Central memory CD4-positive, alpha-beta T cell (primary cell): ENCODE measurements around the gene SMIM38.
"Not testable (repeated sequence)": the region's sequence is repeated elsewhere in the genome, so short reads cannot be mapped to it uniquely, and the experiment has no call there.

Experiments
- DNase-seq: peaks from one replicate; pipeline ENCODE4 v3.0.0; 2022

Gene SMIM38

DNA sequence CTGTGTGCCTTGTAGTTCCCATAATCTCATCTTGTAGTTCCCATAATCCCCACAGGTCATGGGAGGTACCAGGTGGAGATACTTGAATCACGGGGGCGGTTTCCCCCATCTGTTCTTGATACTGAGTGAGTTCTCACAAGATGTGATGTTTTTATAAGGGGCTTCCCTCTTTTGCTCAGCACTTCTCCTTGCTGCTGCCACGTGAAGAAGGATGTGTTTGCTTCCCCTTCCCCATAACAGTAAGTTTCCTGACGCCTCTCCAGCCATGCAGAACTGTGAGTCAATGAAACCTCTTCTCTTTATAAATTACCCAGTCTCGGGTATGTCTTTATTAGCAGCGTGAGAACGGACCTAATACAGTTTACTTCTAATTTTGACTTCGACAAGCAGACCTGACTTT is 14.0 kb upstream of the SMIM38 start:
- DNase-seq: no peak

DNA sequence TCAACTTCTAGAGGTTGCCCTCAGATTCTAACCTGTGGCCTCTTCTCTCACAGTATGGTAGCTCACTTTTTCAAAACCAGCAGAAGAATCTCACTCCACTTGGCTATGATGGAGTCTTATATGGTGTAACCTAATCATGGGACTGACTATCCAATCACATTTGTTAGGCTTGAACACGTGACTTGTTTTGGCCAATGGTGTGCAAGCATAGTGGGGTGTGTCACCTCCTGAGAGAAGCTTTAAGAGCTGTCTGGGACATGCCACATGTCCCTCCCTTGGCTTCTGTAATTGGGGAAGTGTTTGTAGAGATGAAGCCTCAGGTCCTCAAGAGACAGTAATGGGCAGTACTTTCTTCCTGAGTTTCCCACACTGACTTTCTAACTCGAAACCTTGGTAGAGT is 12.8 kb upstream of the SMIM38 start:
- DNase-seq: no peak

DNA sequence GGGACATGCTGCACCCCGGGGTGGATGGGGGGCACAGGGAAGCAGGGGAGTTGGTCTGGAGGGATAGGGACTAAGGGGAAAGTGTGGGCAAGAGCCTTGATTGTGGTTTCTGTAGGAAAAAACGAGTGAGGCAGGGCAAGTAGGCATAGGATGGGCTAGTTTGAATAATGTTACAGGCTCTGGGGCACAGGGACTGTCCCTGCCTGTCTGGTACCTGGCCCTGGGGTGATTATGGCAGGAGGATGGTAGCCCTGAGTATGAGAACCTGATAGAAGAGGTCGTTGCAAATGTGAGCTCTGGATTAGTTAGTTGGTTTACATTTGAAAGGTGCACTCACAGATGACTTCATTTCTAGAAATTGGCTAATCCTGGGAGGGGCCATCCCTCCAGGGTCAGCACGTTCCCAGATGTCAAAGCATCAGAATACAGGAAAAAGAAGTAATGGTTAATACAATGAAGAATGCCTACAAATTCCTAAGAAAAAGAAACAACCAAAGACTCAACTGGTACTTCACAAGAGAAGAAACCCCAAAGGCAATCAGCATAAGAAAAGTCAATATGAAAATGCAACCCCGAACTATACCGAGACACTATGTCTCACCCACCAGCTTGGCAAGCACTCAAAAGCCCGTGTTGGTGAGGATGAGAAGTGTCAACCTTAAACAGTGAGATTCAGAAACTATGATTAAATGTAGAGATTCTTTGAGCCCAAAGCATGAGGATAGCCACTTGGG is 11.3 kb upstream of the SMIM38 start:
- no peak for DNase-seq

DNA sequence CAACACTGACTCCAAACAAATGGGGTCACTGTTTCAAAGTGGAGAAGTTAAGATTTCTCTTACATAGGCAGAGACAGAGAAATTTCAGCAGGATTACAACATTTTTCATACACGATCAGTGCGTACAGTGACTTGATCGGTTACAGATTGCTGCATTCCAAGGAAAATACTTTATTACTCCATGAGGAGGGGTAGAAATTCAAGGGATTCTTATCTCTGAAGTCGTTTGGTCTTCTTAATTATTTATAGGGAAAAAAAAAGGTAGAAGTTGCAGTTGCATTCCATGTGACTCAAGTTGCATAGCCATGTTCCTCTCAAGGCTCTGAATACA is 10.7 kb upstream of the SMIM38 start:
- no peak for DNase-seq

DNA sequence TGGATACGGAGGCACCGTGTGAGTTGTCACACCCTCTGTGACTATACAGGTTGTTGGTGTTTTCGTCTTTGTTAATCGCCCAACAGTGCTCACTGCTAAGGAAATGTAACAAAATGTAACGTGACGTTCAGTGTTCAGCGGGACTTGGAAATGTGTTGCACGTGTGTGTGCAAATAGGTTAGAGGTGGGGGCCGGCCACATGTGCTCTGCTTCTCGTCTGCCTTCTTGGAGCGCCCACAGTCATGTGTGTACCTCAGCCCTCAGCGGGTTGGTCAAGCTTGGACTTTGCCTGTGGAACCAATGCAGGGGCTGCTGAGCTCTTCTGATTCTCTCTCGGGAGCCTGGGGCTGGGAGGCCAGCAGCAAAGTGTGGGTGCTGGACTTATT is 7.4 kb upstream of the SMIM38 start:
- no peak for DNase-seq

DNA sequence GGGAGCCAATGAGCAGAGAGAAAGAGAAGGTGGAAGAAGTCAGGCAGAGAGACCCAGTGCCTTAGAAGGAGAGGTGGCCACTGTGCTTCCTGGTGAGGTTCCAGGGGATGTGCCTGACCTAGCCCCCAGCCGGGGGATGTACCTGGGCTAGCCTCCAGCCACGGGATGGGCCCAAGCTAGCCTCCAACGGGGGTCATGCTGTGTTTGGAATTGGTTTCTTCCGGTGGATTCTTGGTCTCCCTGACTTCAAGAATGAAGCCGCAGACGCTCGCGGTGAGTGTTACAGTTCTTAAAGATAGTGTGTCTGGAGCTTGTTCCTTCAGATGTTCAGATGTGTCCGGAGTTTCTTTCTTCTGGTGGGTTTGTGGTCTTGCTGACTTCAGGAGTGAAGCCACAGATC is 6.9 kb upstream of the SMIM38 start:
- no peak for DNase-seq

DNA sequence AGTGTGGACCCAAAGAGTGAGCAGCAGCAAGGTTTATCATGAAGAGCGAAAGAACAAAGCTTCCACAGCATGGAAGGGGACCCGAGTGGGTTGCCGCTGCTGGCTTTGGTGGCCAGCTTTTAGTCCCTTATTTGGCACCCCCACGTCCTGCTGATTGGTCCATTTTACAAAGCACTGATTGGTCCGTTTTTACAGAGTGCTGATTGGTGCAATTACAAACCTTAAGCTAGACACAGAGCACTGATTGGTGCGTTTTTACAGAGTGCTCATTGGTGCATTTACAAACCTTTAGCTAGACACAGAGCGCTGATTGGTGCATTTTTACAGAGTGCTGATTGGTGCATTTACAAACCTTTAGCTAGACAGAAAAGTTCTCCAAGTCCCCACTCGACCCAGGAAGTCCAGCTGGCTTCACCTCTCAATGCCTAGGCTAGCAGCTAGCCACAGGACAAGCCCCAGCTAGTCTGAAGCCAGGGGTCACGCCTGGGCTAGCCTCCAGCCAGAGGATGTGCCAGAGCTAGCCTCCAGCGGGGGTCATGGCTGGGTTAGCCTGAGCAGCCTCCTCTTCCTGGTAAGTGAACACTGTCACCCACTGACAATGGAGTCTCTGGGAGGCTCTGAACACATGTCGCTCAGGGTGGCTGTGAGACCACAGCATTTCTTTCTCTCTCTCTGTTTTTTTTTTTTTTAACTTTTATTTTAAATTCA is 6.2 kb upstream of the SMIM38 start:
- not testable (repeated sequence) for DNase-seq

DNA sequence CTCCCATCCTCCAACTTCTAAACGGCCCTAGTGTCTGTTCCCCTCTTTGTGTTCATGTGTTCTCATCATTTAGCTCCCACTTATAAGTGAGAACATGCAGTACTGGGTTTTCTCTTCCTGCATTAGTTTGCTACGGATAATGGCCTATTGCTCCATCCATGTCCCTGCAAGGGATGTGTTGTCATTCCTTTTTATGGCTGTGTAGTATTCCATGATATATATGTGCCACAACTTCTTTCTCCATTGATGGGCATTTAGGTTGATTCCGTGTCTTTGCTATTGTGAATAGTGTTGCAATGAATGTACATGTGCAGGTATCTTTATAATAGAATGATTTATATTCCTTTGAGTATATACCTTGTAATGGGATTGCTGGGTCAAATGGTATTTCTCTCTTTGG is 5.6 kb upstream of the SMIM38 start:
- DNase-seq: no peak

DNA sequence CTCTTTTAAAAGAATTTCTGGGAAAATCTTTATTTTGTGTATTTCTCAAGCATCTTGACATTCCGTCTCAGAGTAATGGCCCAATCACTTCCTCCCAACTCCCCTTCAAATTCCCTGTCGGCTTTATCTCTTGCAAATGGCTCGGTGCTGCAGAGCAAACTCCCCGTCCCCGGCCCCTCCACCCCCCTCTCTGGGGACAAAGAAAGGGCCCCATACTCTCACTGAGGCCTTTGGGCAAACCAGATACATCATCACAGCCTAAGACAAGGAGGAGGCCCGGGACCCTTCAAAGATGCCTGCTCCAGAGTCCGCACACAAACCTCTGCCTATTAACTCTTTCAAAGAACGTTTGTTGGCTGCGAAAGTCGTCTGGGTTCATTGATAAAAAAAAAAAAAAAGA is 3.9 kb upstream of the SMIM38 start:
- no peak for DNase-seq

DNA sequence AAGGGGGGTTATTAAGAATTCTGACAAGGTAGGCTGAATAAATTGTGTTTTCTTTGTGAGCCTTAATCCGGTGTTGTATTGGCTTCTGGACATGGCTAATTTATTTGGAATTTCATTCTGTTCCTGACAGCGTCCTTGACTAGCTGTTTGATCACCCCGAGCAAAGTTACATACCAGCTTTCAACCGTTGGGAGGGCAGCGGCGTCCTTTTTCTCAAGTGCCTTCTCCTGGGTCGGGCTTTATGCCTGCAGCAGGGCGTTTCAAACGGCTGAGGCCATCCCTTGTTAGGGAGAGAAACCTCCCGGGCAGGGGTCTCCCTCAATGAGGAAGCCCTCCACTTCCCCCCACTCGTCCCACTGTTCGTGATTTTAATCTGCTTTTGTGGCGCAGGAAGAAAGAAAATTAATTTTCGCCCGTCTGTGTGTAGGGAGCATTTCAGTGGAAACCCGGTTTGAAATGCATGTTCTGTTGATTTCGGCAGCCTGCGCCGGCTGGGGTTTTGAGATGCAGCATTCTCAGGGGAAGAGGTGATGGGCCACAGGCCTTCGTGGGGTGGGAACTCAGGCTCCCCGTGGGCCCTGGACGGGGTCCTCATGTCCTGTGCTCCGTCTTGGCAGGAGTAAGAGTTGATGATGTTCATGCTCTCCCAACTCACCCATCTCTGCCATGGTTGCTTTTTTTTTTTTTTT is 2.9 kb upstream of the SMIM38 start:
- no peak for DNase-seq

DNA sequence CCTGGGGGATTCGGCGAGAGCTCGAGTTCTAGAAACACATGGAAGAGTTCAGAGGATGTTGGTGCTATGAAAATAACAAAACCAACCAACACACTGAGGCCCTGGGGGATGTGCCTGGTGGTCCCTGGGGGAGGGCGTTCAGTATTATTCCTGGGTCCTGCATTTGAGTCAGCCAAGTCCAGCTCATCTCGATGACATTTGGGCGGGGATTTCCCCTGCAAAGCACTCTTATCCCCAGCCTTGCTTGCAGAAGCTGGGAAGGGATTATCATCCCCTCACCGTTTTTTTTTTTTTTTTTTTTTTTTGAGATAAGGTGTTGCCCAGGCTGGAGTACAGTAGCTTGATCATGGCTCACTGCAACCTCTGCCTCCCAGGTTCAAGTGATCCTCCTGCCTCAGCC is 2.1 kb upstream of the SMIM38 start:
- no peak for DNase-seq

DNA sequence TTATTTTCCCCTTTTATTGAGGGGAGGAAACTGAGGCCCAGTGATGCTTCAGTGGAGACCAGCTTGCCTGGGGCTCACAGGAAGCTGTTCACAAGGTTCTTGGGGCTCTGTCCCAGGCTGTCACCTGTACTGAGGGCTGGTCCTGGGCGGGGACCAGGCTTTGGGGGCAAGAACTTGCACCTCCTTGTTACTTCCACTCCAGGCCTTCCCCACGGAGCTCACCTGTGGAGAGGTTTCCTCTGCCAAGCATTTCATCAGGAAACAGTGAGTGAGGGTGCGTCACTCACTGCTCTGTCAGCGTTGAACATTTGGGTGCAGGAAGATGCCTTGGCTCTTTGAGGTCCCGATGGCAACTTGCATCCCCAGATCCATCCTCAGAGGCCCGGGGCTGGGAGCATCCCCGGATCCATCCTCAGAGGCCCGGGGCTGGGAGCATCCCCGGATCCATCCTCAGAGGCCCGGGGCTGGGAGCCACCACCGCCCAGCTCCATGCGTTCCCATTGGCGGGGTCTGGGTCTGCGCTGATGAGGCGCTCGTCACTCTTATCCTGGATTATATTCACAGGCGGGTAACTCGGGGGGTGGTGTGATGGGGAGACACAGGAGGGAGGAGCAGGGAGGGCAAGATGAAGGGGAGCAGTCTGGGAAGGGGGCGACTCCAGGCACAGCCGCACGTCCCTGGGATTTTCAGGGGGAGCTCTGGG is 1.4 kb upstream of the SMIM38 start:
- DNase-seq: no peak

DNA sequence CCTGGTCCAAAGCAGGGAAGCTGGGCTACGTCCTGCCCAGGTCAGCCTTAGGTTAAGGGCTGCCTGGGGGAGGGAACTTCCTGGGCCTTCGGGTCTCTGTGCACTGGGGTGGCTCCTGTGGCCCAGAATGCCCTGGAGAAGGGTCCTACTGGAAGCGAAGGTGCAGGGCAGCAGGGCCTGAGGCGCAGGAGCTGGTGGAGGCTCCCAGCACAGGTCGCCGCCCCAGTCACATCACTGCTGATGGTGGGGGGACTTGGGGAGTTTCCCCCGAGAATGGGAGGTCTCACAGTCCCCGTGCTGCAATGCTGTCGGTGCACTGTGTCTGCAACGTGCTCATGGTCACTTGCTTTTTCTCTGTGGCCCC is 815 bp upstream of the SMIM38 start:
- no peak for DNase-seq

DNA sequence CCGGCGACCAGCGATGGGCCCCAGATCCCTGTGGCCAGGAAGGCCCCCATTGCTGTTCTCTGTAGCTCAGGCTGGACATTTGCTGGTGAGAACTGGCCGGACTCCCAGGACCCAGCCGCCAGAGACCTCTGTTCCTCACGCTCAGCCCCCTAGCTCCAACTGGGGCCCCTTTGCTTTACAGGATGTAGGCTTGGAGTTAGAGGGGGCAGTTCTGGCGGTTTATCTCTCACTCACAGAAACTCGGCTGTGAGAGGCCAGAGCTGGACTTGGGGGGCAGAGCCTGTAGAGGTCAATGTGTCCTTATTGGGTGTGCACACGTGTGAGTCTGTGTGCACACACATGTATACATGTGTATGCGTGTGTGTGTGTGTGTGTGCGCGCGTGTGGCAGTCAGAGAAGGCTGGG is 502 bp downstream of the SMIM38 start:
- no peak for DNase-seq

DNA sequence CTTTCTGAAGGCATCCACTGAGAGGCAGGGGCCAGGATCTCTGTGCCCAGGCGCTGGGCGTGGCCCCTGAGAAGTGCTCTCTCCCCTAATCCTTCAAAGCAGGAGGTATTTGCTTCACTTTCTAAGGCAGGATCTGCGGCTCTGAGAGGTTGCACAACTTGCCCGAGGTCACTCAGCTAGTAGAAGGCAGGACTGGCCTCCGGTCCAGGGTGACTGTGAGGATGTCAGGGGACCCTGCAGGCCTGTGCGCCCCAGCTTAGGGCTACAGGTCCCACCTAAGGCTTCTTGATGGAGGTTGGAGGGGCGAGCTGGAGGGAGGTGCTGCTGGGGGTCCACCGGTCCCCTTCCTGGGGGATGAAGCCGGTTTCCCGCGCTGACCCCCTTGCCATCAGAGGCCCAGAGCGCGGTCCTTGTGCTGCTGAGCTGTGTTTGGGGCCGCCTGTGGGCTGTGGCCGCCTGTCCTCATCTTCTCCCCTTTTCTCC is 979 bp downstream of the SMIM38 start:
- DNase-seq: no peak

DNA sequence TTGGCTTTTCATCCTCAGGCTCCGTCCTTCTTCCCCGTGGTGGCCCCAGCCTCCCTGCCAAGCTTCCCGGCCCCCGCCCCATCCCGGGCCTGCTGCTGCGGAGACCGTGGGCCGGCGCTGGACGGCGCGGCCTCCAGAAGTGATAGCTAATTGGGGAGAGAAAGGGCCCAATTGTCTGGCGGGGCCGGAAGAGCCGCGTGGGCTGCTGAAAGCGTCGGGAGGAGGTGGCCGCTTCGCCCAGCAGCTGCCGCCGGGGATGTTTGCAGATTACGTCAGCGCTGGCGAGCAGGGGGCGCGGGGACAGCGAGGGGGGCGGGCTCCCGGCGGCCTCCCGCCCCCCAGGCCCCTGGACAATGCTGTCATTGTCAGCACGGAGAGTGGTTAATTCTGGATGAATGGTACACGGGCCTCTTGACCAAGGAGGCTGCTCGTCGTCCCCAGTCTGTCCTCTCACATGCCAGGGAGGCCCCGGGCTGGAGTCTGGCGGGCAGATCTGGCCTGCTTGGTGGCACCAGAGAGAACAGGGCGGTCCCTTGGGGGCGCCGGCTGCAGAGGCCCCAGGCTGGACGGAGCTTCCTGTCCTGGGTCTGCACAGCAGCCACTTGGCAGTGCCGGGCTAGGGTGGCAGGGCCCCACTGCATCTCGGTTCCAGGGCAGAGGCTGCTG is 1.6 kb downstream of the SMIM38 start:
- no peak for DNase-seq

DNA sequence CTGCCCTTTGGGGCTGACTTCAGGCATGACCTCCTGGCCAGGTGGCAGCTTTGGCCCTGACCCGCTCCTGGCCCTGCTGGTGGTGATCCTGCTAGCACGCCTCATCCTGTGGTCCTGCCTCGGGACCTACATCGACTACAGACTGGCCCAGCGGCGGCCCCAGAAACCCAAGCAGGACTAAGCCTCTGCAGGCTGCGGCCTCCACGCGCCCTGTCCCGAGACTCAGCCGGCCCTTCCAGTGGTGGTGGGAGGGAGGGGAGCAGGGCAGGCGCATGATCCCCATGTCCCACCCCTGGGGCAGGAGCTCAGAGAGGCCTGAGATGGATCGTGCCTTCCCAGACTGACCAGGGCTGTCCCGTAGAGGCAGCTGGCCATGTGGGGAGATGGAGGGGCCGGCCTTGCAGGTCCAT is 2.1 kb downstream of the SMIM38 start:
- no peak for DNase-seq

DNA sequence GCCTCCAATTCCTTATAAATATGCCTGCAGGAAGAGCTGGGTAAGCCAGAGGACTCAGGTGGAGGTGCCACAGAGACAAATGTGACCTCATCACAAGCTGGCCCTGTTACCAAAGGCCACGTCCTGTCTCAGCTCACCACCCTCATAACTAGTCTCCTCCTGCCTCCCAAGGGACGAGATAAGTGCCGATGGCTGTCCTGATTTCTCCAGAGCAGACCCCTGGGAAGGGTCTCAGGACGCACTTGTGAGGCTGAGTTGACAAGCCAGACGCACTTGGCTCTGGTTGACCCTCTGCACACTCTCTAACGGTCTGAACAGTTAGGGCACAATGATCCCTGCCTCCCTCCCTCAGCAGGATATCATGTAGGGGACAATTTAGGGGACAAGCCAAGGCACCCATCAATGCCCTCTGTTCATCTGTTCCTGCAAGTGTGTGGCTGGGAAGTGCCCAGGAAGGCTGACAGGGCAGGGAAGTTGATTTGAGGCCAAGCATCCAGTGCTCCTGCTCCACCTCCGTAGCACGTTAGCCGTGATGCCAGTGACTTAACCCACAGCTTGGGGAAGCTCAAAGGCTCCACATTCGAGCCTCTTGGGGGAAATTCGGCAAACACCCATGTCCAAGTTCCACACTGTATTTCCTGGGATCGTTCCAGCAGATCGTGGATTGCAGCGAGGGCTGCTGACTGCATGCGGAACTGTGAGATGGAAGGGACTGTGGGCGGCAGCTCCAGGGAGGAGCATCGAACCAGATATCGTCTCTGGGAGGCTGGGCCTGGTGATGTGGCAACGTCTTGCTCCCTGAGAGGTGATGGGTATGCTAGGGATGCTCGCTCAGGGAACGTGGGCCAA is 2.8 kb downstream of the SMIM38 start:
- no peak for DNase-seq

DNA sequence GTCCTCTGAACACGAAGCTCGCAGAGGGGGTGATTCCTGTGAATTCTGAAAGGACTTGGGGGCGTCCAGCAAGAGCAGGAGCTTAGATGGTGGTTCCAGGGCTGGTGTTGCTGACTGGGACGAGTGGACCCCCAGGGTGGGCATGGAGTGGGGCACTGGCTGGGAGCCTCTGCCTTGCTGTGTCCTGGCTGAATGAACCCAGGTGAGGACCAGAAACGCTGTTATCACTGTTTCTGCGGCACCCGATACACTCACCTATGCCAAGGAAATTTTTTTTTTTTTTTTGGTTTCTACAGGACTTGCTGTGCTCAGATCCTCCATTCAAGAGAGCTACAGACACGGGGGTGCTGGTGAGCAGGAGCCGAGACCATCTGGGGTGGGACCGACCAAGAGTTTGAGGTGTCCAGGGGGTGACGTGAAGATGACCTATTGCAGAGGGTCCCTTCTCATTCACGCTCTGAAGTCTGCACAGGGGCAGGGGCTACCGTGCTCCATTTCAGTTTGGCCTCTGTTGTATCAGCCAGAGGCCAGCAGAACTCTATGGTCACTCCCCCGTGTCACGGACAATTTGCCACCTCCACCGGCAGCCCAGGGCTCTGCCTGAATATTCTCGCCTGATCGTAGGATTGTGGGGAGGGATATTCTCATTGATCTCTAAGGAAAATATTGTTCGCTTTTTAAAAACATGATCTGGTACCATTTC is 3.6 kb downstream of the SMIM38 start:
- no peak for DNase-seq

DNA sequence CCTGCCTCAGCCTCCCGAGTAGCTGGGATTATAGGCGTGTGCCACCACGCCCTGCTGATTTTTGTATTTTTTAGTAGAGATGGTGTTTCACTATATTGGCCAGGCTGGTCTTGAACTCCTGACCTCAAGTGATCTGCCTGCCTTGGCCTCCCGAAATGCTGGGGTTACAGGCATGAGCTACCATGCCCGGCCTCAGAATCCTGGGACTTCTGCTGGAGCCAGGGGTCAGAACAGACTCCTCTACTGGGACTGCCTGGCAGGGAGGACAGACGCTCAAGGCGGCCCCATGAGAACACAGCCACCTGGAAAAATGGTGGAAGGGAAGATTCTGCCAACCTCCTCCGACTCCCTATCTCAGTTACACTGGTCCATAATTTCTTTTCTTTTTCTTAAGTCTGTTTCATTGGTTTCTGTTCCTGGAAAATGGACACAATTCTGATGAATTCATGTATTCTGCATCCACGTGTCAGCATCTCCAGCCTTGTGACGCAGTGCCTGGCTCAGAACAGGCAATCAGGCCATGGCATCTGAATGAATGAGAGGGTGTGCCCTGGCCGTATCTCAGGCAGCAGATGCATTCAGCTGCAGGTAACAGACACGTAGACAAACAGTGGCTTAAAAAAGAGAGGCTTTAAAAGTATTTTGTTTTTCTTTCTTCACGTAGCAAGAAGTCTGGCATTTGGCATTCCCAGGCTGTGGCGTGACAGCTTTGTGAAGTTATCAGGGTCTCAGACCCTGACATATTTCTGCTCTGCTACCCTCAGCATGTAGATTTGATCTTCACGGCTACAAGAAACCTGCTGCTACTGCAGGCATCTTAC is 4.8 kb downstream of the SMIM38 start:
- no peak for DNase-seq

DNA sequence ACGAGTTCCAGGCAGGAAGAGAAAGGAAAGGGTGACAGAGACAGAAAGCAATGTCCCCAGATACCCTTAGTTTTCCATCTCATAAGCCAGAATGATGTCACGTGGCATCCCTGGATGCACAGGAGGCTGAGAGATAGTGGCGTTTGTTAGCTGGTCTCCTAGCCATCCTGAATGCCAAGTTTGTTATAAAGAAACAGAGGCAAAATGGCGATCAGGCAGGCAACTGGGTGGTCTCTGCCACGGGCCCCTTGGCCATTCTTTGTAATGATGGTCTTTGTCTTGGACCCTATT is 5.3 kb downstream of the SMIM38 start:
- no peak for DNase-seq
